NCI-H748 treated with DMSO at 0.1 percent for 48 hours (cell line): ENCODE data around the gene HDDC2.

Experiments used
- DNase-seq: peaks from one replicate; lab custom pipeline; 2025; lab: John Stamatoyannopoulos, UW

Gene HDDC2

GRCh38 chr6:125301435-125302391 lies at the start of gene HDDC2:
Gene HDDC2 (minus strand): TSS chr6:125301967. CDS start chr6:125301932, 35 bp downstream.
- DNase-seq = peak; percentile 51

- DNase-seq = no peak
These were observed 45.3 kb upstream of the HDDC2 start for GRCh38 chr6:125346926-125347563.

DNA sequence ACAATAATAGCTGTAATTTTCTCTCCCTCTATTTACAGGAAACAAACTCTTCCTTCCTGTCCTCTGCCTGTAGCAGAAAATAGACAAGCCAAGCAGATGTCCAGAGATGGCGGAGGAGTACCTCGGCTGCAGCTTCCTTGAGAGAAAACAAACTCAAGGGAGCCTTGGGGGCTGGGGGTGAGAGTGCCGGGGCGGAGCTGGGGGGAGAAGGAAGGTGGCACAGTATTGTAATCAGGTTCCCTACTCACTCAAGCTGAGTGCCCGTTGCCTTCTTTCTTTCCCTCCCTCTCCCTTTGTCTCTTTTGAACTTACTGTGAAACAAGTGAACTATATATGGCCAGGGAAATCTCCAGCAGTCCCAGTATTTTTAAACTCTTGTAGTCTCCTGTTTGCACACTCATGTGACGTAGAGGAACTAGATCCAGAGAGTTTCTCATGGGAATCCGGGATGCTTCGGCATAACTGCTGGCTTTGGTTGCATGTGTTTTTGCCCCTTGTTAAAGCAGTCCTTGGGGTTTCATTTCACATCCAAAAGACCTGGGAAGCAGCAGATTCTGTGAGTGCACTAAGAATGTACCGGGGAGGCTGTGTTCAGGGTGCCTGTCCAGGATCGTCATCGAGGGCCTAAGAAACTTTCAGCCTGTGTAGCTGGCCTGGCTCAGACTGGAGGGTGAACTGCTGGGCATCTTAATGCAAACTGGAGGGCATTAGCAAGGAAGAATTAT lies 44.6 kb upstream of the HDDC2 start:
- no peak for DNase-seq

GRCh38 chr6:125341460-125341859 lies 39.7 kb upstream of the HDDC2 start:
- DNase-seq = no peak

- no peak for DNase-seq
These were observed 39.2 kb upstream of the HDDC2 start for GRCh38 chr6:125340991-125341390.

DNA sequence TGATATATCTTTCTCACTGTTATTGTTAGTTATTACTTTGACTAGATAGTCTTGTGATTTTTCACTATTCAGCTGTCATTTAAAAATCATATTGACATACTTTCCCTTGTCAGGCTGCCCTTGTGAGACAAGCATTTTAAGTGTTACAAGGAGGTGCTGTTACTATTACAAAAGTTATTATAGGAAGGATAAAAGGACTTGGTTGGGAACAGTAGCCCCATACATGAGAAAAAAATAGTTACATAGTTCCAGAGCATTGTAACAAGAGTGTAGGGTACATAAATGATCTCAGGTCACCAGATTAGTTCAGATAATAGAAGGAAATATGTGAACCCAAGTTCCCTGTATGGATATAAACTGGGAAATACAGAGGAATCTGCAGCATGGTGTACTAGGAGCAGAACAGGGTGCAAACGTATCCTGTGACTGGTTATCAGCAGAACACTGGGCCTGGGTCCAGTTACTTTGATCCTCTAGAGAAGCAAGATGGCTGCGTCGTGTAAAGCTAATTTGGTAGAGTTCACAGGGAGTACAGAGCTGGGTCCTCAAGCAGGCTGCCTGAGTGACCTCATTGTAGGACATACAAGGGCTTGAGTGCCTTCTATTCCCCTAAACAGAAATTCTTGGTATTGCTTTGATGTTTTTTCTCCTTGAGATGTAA lies 38.5 kb upstream of the HDDC2 start:
- DNase-seq = no peak

DNA sequence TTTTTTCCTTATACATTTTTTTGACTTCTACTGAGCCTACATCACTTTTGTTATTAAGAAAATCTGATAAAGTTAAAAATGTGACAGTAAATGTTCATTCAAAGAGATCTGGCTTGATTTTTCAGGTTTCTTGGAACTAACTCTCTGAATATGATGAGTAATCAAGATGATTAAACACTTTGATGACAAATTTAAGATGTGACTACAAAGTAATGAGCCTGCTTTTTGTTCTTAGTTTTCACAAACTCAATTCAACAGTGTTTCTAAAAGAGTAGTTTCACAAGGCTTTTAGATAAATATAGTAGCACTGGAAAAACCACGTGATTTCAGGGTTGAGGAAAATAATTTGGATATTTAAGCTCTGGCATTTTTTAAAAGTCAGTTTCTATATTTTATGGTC lies 37.9 kb upstream of the HDDC2 start:
- no peak for DNase-seq

GRCh38 chr6:125338381-125338780 lies 36.6 kb upstream of the HDDC2 start:
- no peak for DNase-seq

- DNase-seq = no peak
These were observed 35.9 kb upstream of the HDDC2 start for GRCh38 chr6:125337706-125338105.

- DNase-seq = no peak
These were observed 30.9 kb upstream of the HDDC2 start for GRCh38 chr6:125332664-125333063.

GRCh38 chr6:125325586-125325985 lies 23.8 kb upstream of the HDDC2 start:
- DNase-seq = no peak

DNA sequence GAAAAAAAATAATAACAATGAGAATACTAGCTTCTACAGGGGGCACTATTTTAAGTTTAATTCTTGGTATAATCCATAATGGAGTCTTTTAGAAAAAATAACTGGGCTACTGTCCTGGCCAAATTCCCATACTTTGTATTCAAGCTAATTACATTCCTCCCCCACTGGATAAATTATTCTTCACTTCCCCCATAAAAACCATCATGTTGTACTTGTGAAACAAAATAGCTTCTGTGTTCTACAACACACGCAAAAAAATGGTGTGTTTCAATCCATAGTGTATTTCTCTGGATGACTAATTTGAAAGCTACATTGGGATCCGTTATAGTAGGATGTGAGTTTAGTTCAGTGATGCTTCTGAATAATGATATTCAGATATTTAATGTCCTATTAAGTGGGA lies 21.6 kb upstream of the HDDC2 start:
- no peak for DNase-seq

- no peak for DNase-seq
These were observed 14.9 kb upstream of the HDDC2 start for GRCh38 chr6:125316621-125317020.

GRCh38 chr6:125315548-125315947 lies 13.8 kb upstream of the HDDC2 start:
- DNase-seq = no peak

- peak; percentile 81 for DNase-seq
These were observed 12.3 kb upstream of the HDDC2 start for GRCh38 chr6:125314009-125314581.

- DNase-seq = no peak
These were observed 11.2 kb upstream of the HDDC2 start for GRCh38 chr6:125312950-125313349.

GRCh38 chr6:125312478-125312877 lies 10.7 kb upstream of the HDDC2 start:
- DNase-seq = no peak

GRCh38 chr6:125310994-125311649 lies 9.4 kb upstream of the HDDC2 start:
- DNase-seq = peak; percentile 78

GRCh38 chr6:125307964-125308615 lies 6.3 kb upstream of the HDDC2 start:
- no peak for DNase-seq

- no peak for DNase-seq
These were observed 5.5 kb upstream of the HDDC2 start for GRCh38 chr6:125307150-125307838.
